H9 (cell line): ENCODE data around the gene IP6K3. TPM values are rescaled to one million over a fixed set of nuclear protein-coding genes. Genes with fewer than 3 reads are reported as not detected.

Experiments
- DNase-seq: peaks from one replicate; pipeline ENCODE4 v3.0.0-alpha.2; 2017
- H2AFZ ChIP-seq: one replicate; pipeline ENCODE4 v1.6.1; 2013; ENCODE audit warnings: mild to moderate bottlenecking, low read length, control low read depth, moderate library complexity
- H2AK5ac ChIP-seq: 2 replicates; pipeline ENCODE4 v1.6.1; 2013; ENCODE audit warnings: low read length, control low read depth, mixed read lengths; ENCODE audit not compliant: insufficient read length
- H2BK120ac ChIP-seq: one replicate; pipeline ENCODE4 v1.6.1; 2013; ENCODE audit warnings: low read depth, mild to moderate bottlenecking, low read length, control low read depth, inconsistent platforms; ENCODE audit not compliant: poor library complexity, severe bottlenecking
- H2BK12ac ChIP-seq: 2 replicates; pipeline ENCODE4 v1.6.1; 2013; ENCODE audit warnings: low read length, control low read depth, mixed read lengths, low read depth; ENCODE audit not compliant: insufficient read length
- H2BK15ac ChIP-seq: 2 replicates; pipeline ENCODE4 v1.6.1; 2013; ENCODE audit warnings: low read depth, low read length, control low read depth
- H2BK20ac ChIP-seq: one replicate; pipeline ENCODE4 v1.6.1; 2013; ENCODE audit warnings: low read depth, mild to moderate bottlenecking, low read length, control low read depth, inconsistent platforms; ENCODE audit not compliant: poor library complexity, severe bottlenecking
- H2BK5ac ChIP-seq: 2 replicates; pipeline ENCODE4 v1.6.1; 2013; ENCODE audit warnings: low read length, control low read depth, mixed read lengths; ENCODE audit not compliant: insufficient read length
- H3K14ac ChIP-seq: 2 replicates; pipeline ENCODE4 v1.6.1; 2013; ENCODE audit warnings: low read length, control low read depth; ENCODE audit not compliant: insufficient read depth
- H3K18ac ChIP-seq: 2 replicates; pipeline ENCODE4 v1.6.1; 2013; ENCODE audit warnings: low read depth, mild to moderate bottlenecking, mixed read lengths, low read length, control low read depth; ENCODE audit not compliant: insufficient read length
- H3K23ac ChIP-seq: 2 replicates; pipeline ENCODE4 v1.6.1; 2013; ENCODE audit warnings: low read length, control low read depth, mixed read lengths, low read depth; ENCODE audit not compliant: insufficient read length
- H3K23me2 ChIP-seq: 2 replicates; pipeline ENCODE4 v1.6.1; 2013; ENCODE audit warnings: low read depth, mild to moderate bottlenecking, mixed read lengths, low read length, control low read depth; ENCODE audit not compliant: insufficient read length, poor library complexity, severe bottlenecking
- H3K27ac ChIP-seq: 2 replicates; pipeline ENCODE4 v1.5.1; 2013; ENCODE audit warnings: low read length, control low read depth, mixed read lengths, low read depth; ENCODE audit not compliant: insufficient read length
- H3K27me3 ChIP-seq: 2 replicates; pipeline ENCODE4 v1.6.1; 2013; ENCODE audit warnings: low read length, control low read depth, inconsistent platforms; ENCODE audit not compliant: insufficient read depth
- H3K4ac ChIP-seq: 2 replicates; pipeline ENCODE4 v1.6.1; 2013; ENCODE audit warnings: low read depth, mild to moderate bottlenecking, control low read depth, inconsistent platforms, low read length, moderate library complexity
- H3K4me1 ChIP-seq: 2 replicates; pipeline ENCODE4 v1.6.1; 2013; ENCODE audit warnings: low read length, control low read depth, inconsistent platforms; ENCODE audit not compliant: insufficient read depth
- H3K4me2 ChIP-seq: 2 replicates; pipeline ENCODE4 v1.6.1; 2013; ENCODE audit warnings: low read length, control low read depth, mixed read lengths; ENCODE audit not compliant: insufficient read length, insufficient read depth
- H3K56ac ChIP-seq: 2 replicates; pipeline ENCODE4 v1.6.1; 2013; ENCODE audit warnings: low read depth, mild to moderate bottlenecking, mixed read lengths, low read length, control low read depth; ENCODE audit not compliant: insufficient read length
- H3K79me1 ChIP-seq: 2 replicates; pipeline ENCODE4 v1.6.1; 2013; ENCODE audit warnings: low read depth, mild to moderate bottlenecking, moderate library complexity, low read length, control low read depth, inconsistent platforms; ENCODE audit not compliant: insufficient read depth, poor library complexity, severe bottlenecking
- H3K79me2 ChIP-seq: 2 replicates; pipeline ENCODE4 v1.6.1; 2013; ENCODE audit warnings: low read length, control low read depth, inconsistent platforms; ENCODE audit not compliant: insufficient read depth
- H3K9ac ChIP-seq: 2 replicates; pipeline ENCODE4 v1.6.1; 2013; ENCODE audit warnings: low read length, control low read depth, mixed read lengths; ENCODE audit not compliant: insufficient read length; ENCODE audit errors: extremely low read depth
- H3K9me3 ChIP-seq: one replicate; pipeline ENCODE4 v1.6.1; 2013; ENCODE audit warnings: low read depth, low read length, inconsistent platforms; ENCODE audit not compliant: control insufficient read depth
- H3T11ph ChIP-seq: one replicate; pipeline ENCODE4 v1.6.1; 2013; ENCODE audit warnings: mild to moderate bottlenecking, low read length, control low read depth, inconsistent platforms
- H4K20me1 ChIP-seq: one replicate; pipeline ENCODE4 v1.6.1; 2013; ENCODE audit not compliant: control insufficient read depth, insufficient read length, insufficient read depth
- H4K5ac ChIP-seq: 2 replicates; pipeline ENCODE4 v1.6.1; 2013; ENCODE audit warnings: low read depth, mild to moderate bottlenecking, mixed read lengths, low read length, control low read depth; ENCODE audit not compliant: insufficient read length
- H4K8ac ChIP-seq: replicated peaks from 2 replicates; pipeline ENCODE4 v1.6.1; 2013; ENCODE audit warnings: low read length, control low read depth, mixed read lengths, low read depth; ENCODE audit not compliant: insufficient read length
- H4K91ac ChIP-seq: 2 replicates; pipeline ENCODE4 v1.6.1; 2013; ENCODE audit warnings: low read depth, mild to moderate bottlenecking, moderate library complexity, mixed read lengths, low read length, control low read depth; ENCODE audit not compliant: insufficient read length
- H3K27ac Mint-ChIP-seq, 3 experiments: 2 replicates in 2 of 3; 3 replicates in 1 of 3; pipeline ENCODE4 v1.8.0; 2020 to 2021; ENCODE audit warnings: mixed read lengths in 3 of 3, mild to moderate bottlenecking in 1 of 3, moderate library complexity in 1 of 3
- H3K27me3 Mint-ChIP-seq: 2 replicates; pipeline ENCODE4 v1.8.0; 2021; ENCODE audit warnings: low read depth, mild to moderate bottlenecking, moderate library complexity, mixed read lengths
- H3K36me3 Mint-ChIP-seq, 3 experiments: 2 replicates in 2 of 3; 3 replicates in 1 of 3; pipeline ENCODE4 v1.8.0; 2020 to 2021; ENCODE audit warnings: low read depth in 3 of 3, mixed read lengths in 3 of 3; ENCODE audit not compliant: insufficient read depth in 1 of 3
- H3K4me1 Mint-ChIP-seq, 2 experiments: 2 replicates each; pipeline ENCODE4 v1.8.0; 2020; ENCODE audit warnings: mixed read lengths in 2 of 2
- H3K4me3 Mint-ChIP-seq, 2 experiments: 2 replicates in 1 of 2; 3 replicates in 1 of 2; pipeline ENCODE4 v1.8.0; 2020 to 2021; ENCODE audit warnings: mild to moderate bottlenecking in 2 of 2, mixed read lengths in 2 of 2, moderate library complexity in 1 of 2
- H3K9me3 Mint-ChIP-seq, 2 experiments: 2 replicates in 1 of 2; 3 replicates in 1 of 2; pipeline ENCODE4 v1.8.0; 2020; ENCODE audit warnings: mild to moderate bottlenecking in 2 of 2, mixed read lengths in 2 of 2, moderate library complexity in 1 of 2
- CTCF ChIP-seq: fragments of 200-600 bp; sonication (generic); conservative IDR thresholded peaks from 3 replicates; pipeline ENCODE4 v1.8.0; 2021; ENCODE audit warnings: antibody characterized with exemption, mild to moderate bottlenecking
- WGBS: extraction: QIAGEN DNeasy Blood & Tissue Kit; methylation state at CpG from one replicate; pipeline ENCODE4 v1.1.7; 2013; ENCODE audit warnings: missing lambda C conversion rate, low lambda C conversion rate, mixed read lengths; ENCODE audit not compliant: insufficient read length; ENCODE audit errors: extremely low coverage; 5-methylcytosine and 5-hydroxymethylcytosine counted together
- total RNA-seq: library from RNA; stranded (reverse); gene quantifications from 2 replicates; pipeline ENCODE4 v1.2.1, GENCODE V29; 2021

Gene IP6K3
- total RNA-seq, 1 experiment from 2014 or later: 0.46 TPM

GRCh38 chr6:33732385-33732784 lies 14.3 kb downstream of the IP6K3 start:
- no peak overlapping the region for H2BK120ac ChIP-seq
- H4K91ac ChIP-seq: no peak overlapping the region
- no peaks in the 10 kb centered on the region for H4K20me1 ChIP-seq
- H3K27me3 ChIP-seq: no peaks in the 10 kb centered on the region
- no peak overlapping the region for H4K8ac ChIP-seq
- DNase-seq: no peak
- H3K4me2 ChIP-seq: no peak overlapping the region
- H3K23me2 ChIP-seq: no peaks in the 10 kb centered on the region
- Mint-ChIP-seq H3K27ac (no peak overlapping the region), H3K4me3 (no peak overlapping the region), H3K4me1 (peaks cover 16 to 19% of the 10 kb centered on the region in 2 experiments), H3K9me3 (no peaks in the 10 kb centered on the region), H3K27me3 (peaks cover 14% of the 10 kb centered on the region), H3K36me3 (no peaks in the 10 kb centered on the region)
- H3K56ac ChIP-seq: no peak overlapping the region
- no peaks in the 10 kb centered on the region for H3K9me3 ChIP-seq
- H2BK15ac ChIP-seq: no peak overlapping the region
- H3K79me1 ChIP-seq: no peaks in the 10 kb centered on the region
- H3K27ac ChIP-seq: no peak overlapping the region
- no peak overlapping the region for H4K5ac ChIP-seq
- no peak overlapping the region for H2AFZ ChIP-seq
- H3K14ac ChIP-seq: peak overlapping the region; percentile 9; the same call in 1 of the 2 replicates
- no peak overlapping the region for H3K18ac ChIP-seq
- H2AK5ac ChIP-seq: no peak overlapping the region
- H3K9ac ChIP-seq: no peak overlapping the region
- H3K4me1 ChIP-seq: no peaks in the 10 kb centered on the region
- H2BK20ac ChIP-seq: no peak overlapping the region
- H3T11ph ChIP-seq: no peak overlapping the region
- no peak overlapping the region for H2BK5ac ChIP-seq
- WGBS: no CpG with 5 or more reads among the region's 6 CpGs
- no peaks in the 10 kb centered on the region for H3K79me2 ChIP-seq
- H2BK12ac ChIP-seq: no peak overlapping the region
- no peak overlapping the region for H3K23ac ChIP-seq
- TF ChIP-seq CTCF: no peak
- H3K4ac ChIP-seq: no peak overlapping the region
